ENCODE data around the gene NKPD1. TPM values are rescaled to one million over a fixed set of nuclear protein-coding genes. Genes with fewer than 3 reads are reported as not detected.
A peak's percentile ranks its signal among the peaks of the same experiment; 100 is the strongest.

NKPD1 gene
- total and polyA plus RNA-seq, 10 of the 15 experiments (the other 5 are each of a cell fraction or from before 2014, with no cell fraction given): 0.05 to 0.18 (median 0.06) TPM; not detected in 7

DNA sequence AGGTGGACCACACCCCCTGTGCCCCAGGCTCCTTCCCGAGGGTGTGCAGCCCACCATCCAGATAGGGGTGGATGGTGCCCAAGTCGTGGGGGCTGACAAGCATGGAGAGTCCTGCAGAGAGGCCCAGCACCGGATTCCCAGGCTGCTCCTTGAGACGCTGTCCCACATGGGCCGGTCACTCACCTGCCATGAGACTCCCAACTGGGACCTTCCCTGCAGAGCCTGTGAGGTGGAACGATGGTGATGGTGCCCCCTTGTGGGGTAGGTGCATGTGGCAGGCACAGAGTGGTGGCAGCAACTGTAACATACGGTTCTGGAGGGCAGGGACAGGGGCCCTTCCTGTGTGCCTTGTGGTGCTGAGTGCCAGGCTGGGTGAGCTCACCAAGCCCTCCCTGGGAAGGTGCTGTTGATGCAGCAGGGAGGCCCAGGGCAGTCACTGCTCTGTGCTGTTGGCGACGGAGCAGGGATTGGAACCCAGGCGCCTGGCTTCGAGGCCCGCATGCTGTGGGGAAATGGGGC is 34.7 kb downstream of the NKPD1 start:
- POLR2A ChIA-PET: interaction anchor here (0.8 to 1.4 kb wide), 4 partner anchors 9 to 66 kb away, joined by 3 to 5 read pairs (median 4); no protein-coding TSS in a partner anchor
- H3K4me2 ChIP-seq (ENCODE audit: control insufficient read depth, insufficient read depth): no peak overlapping the region
- peak; percentile 85 for TF ChIP-seq PAX5 (IDR thresholded peaks at IDR 0.05; ENCODE audit: borderline replicate concordance, low read depth, low read length)
- TF ChIP-seq FOXK2 (IDR thresholded peaks at IDR 0.05): no peak
- TF ChIP-seq TCF7 (IDR thresholded peaks at IDR 0.05; ENCODE audit: borderline replicate concordance): no peak
- TF ChIP-seq BHLHE40 (IDR thresholded peaks at IDR 0.05; ENCODE audit: borderline replicate concordance in 1 of 2, low read depth in 2 of 2, low read length in 1 of 2): peak; percentile 17 to 49; a peak in 1 of 4 replicates
- peak; percentile 56; the same call in 1 of the 2 replicates for TF ChIP-seq NBN (IDR thresholded peaks at IDR 0.05)
- TF ChIP-seq IKZF2 (IDR thresholded peaks at IDR 0.05): peak; percentile 35 to 53; a peak in 3 of 4 replicates
- TF ChIP-seq FOXM1 (IDR thresholded peaks at IDR 0.05; ENCODE audit: low read depth, low read length): no peak
- peak; percentile 91; the same call in 1 of the 2 replicates for TF ChIP-seq HDGF (IDR thresholded peaks at IDR 0.05)
- no peak for TF ChIP-seq HDAC2 (IDR thresholded peaks at IDR 0.05)
- TF ChIP-seq TBL1XR1 (IDR thresholded peaks at IDR 0.05; ENCODE audit: low read depth, low read length): no peak
- no peak for TF ChIP-seq E2F4 (IDR thresholded peaks at IDR 0.05; ENCODE audit: low read depth, low read length)
- TF ChIP-seq, protein P1, sequence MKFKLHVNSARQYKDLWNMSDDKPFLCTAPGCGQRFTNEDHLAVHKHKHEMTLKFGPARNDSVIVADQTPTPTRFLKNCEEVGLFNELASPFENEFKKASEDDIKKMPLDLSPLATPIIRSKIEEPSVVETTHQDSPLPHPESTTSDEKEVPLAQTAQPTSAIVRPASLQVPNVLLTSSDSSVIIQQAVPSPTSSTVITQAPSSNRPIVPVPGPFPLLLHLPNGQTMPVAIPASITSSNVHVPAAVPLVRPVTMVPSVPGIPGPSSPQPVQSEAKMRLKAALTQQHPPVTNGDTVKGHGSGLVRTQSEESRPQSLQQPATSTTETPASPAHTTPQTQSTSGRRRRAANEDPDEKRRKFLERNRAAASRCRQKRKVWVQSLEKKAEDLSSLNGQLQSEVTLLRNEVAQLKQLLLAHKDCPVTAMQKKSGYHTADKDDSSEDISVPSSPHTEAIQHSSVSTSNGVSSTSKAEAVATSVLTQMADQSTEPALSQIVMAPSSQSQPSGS (IDR thresholded peaks at IDR 0.05; ENCODE audit: low read length): no peak
- TF ChIP-seq, protein P2, sequence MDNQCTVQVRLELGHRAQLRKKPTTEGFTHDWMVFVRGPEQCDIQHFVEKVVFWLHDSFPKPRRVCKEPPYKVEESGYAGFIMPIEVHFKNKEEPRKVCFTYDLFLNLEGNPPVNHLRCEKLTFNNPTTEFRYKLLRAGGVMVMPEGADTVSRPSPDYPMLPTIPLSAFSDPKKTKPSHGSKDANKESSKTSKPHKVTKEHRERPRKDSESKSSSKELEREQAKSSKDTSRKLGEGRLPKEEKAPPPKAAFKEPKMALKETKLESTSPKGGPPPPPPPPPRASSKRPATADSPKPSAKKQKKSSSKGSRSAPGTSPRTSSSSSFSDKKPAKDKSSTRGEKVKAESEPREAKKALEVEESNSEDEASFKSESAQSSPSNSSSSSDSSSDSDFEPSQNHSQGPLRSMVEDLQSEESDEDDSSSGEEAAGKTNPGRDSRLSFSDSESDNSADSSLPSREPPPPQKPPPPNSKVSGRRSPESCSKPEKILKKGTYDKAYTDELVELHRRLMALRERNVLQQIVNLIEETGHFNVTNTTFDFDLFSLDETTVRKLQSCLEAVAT (IDR thresholded peaks at IDR 0.05): peak; percentile 65; the same call in 1 of the 2 replicates
- 0 out of 2 replicates have a peak, but pooled peaks have one; percentile 29 for TF ChIP-seq GATAD2B (conservative IDR thresholded peaks at IDR 0.05; ENCODE audit: low read depth)
- TF ChIP-seq, protein P3, sequence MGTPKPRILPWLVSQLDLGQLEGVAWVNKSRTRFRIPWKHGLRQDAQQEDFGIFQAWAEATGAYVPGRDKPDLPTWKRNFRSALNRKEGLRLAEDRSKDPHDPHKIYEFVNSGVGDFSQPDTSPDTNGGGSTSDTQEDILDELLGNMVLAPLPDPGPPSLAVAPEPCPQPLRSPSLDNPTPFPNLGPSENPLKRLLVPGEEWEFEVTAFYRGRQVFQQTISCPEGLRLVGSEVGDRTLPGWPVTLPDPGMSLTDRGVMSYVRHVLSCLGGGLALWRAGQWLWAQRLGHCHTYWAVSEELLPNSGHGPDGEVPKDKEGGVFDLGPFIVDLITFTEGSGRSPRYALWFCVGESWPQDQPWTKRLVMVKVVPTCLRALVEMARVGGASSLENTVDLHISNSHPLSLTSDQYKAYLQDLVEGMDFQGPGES (IDR thresholded peaks at IDR 0.05): no peak
- TF ChIP-seq RCOR1 (conservative IDR thresholded peaks at IDR 0.05; ENCODE audit: low read depth, low read length): no peak
- peak; percentile 62 for TF ChIP-seq IKZF1 (conservative IDR thresholded peaks at IDR 0.05)
- TF ChIP-seq, protein P4, sequence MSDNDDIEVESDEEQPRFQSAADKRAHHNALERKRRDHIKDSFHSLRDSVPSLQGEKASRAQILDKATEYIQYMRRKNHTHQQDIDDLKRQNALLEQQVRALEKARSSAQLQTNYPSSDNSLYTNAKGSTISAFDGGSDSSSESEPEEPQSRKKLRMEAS (IDR thresholded peaks at IDR 0.05; ENCODE audit: low read depth, low read length): peak; percentile 21; the same call in 1 of the 2 replicates

More for the DNA sequence above, 34.7 kb downstream of the NKPD1 start:
- BruUV-seq (replicated peaks): no TSS peak
- H3K36me3 ChIP-seq (ENCODE audit: control insufficient read depth in 2 of 2, insufficient read depth in 2 of 2, low read length in 1 of 2): peaks cover 0 to 11% of the 10 kb centered on the region in 2 experiments; a peak in 3 of 4 replicates
- ChIA-PET SMC1A (ENCODE audit: uncharacterized antibody, unreplicated experiment) (interaction anchor here (0.9 to 4.6 kb wide), 10 partner anchors 10 to 138 kb away, joined by 3 to 39 read pairs (median 4); partner anchors contain the start of gene PPP1R37), RAD21 (ENCODE audit: unreplicated experiment) (interaction anchor here (0.7 to 2.7 kb wide), 8 partner anchors 11 to 75 kb away, joined by 3 to 12 read pairs (median 4); no protein-coding TSS in a partner anchor), CTCF (interaction anchor here (0.5 to 4.5 kb wide), 24 partner anchors 8 to 222 kb away, joined by 3 to 39 read pairs (median 5); partner anchors contain the start of genes BLOC1S3, GEMIN7, PPP1R37 and TRAPPC6A)
- peaks cover 21% of the 10 kb centered on the region for H3K4me1 ChIP-seq (ENCODE audit: control insufficient read depth, insufficient read depth, low read length)
- H3K27ac ChIP-seq (ENCODE audit: control insufficient read depth, insufficient read depth): no peak overlapping the region
- peak; percentile 95 for ATAC-seq
- 49% methylated on average over 12 of the region's 12 CpGs for WGBS (ENCODE audit: insufficient coverage, insufficient replicate concordance, low lambda C conversion rate, missing lambda C conversion rate)
- no peak overlapping the region for H3K4me3 ChIP-seq
- H2AFZ ChIP-seq (ENCODE audit: control insufficient read depth, low read depth, low read length): no peak overlapping the region
- in situ Hi-C loops (cut with MboI): no loop called here
- peaks cover 35% of the 10 kb centered on the region for H3K79me2 ChIP-seq (ENCODE audit: control insufficient read depth, insufficient read depth, low read length)
- H4K20me1 ChIP-seq (ENCODE audit: control insufficient read depth, insufficient read depth): no peaks in the 10 kb centered on the region
- no peaks in the 10 kb centered on the region for H3K27me3 ChIP-seq (replicated peaks in 1 of 2; ENCODE audit: control insufficient read depth in 2 of 2, insufficient read depth in 2 of 2, low read length in 1 of 2)
- no peak for DNase-seq (ENCODE audit: low read depth, low spot score)
- peak; percentile 89 for FAIRE-seq
- H3K9me3 ChIP-seq (replicated peaks; ENCODE audit: control insufficient read depth, insufficient read depth, low read length): no peaks in the 10 kb centered on the region
- H3K9ac ChIP-seq (ENCODE audit: control insufficient read depth, insufficient read depth, low read length): no peak overlapping the region
- intact Hi-C loops (cut with micrococcal nuclease; ENCODE audit: unreplicated experiment): loop anchor here (2.0 kb wide), 1 partner anchor 33 kb away; the partner anchor contains the start of gene PPP1R37
